GM12875 (cell line): ENCODE data around the gene OSBPL10.

Source experiments
- H3K4me3 ChIP-seq: one replicate; pipeline ENCODE4 v1.5.1; 2011; ENCODE audit warnings: low read depth, low read length, control low read depth
- TF ChIP-seq, protein P1 (sequence below): IDR thresholded peaks from 2 replicates; pipeline ENCODE4 v1.5.1; 2011; ENCODE audit warnings: low read depth, mild to moderate bottlenecking, control low read depth, inconsistent platforms, low read length, moderate library complexity, borderline replicate concordance; ENCODE audit not compliant: insufficient read depth

The OSBPL10 gene

DNA sequence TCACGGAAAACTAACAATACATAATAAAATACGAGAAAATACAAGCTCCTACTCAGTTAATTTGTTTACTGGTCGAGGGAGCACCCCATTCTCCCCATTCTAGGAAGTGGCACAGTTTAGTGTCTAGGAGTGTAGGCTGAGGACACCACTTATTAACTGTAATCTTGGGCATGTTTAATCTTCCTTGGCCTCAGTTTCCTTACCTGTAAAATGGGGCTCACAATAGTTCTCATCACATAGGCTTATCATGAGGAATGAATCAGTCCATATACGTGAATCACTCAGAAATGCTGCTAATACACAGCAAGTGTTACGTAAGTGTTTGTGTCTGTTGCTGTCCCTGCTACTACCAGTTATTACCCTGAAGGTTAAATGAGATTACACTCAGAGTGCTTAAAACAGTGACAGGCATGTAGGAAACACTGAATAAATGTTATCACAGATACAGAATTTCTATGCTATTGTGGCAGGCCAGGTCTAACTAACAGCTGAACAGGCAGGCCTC is 210.2 kb downstream of the OSBPL10 start:
- no peak overlapping the region for H3K4me3 ChIP-seq
- TF ChIP-seq, protein P1, sequence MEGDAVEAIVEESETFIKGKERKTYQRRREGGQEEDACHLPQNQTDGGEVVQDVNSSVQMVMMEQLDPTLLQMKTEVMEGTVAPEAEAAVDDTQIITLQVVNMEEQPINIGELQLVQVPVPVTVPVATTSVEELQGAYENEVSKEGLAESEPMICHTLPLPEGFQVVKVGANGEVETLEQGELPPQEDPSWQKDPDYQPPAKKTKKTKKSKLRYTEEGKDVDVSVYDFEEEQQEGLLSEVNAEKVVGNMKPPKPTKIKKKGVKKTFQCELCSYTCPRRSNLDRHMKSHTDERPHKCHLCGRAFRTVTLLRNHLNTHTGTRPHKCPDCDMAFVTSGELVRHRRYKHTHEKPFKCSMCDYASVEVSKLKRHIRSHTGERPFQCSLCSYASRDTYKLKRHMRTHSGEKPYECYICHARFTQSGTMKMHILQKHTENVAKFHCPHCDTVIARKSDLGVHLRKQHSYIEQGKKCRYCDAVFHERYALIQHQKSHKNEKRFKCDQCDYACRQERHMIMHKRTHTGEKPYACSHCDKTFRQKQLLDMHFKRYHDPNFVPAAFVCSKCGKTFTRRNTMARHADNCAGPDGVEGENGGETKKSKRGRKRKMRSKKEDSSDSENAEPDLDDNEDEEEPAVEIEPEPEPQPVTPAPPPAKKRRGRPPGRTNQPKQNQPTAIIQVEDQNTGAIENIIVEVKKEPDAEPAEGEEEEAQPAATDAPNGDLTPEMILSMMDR = no peak

DNA sequence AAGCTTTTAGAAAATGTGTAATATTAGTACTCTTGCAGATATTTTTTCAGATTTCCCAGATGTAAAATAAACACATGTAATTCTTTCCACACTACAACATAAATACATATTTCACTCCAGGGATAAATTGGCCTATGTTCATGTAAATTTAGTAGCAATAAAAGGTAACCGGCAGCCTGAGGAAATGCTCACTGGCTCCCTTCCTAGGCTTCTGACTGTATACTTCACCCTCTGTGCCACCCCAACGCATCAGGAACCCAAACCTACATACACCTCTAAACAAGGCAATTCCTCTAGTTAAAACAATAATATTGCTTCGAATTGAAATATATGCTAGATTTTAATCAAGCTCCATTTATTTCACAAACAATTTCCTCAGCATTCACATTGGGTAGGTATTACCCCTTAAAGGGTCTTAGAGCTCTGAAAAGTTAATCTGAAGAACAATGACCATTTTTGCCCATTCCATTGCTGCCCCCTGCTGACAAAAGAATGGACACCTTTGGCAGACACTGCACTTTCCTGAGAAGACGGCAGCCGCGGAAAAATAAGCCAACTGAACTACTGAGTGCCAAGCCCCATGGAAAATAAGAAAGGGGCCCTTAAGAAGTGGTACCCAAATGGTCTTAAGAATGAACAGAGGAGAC is 212.5 kb downstream of the OSBPL10 start:
- TF ChIP-seq, protein P1 = peak; percentile 24; the same call in 1 of the 2 replicates
- H3K4me3 ChIP-seq = no peak overlapping the region

DNA sequence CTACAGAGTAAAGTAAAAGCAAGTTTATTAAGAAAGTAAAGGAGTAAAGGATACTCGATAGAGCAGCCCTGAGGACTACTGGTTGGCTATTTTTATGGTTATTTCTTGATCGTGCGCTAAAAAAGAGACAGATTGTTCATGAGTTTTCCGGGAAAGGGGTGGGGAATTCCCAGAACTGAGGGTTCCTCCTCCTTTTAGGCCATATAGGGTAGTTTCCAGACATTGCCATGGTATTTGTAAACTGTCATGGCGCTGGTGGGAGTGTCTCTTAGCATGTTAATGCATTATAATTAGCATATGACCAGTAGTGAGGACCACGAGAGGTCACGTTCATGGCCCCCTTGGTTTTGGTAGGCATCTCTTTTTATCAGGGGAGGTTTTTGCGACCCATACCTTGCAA is 213.1 kb downstream of the OSBPL10 start:
- TF ChIP-seq, protein P1 = no peak
- no peak overlapping the region for H3K4me3 ChIP-seq

DNA sequence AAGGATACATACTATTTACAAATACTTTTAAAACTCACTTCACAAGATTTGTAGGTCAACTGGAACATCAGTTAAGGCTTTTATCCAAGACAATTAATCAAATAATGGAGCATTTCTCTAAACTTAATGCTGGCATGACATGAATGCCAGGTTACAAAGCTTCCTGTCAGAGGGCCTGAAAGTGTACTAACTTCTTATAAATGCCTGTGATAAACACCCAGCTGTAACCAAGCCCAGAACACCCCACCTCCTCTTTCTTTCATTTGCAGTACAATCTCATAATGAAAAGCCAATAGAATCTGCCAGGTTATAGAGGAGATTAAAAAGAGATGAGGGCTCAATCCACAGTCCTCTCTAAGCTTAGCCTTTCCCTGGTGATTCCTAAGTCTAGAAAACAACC is 214.4 kb downstream of the OSBPL10 start:
- no peak overlapping the region for H3K4me3 ChIP-seq
- TF ChIP-seq, protein P1 = no peak

DNA sequence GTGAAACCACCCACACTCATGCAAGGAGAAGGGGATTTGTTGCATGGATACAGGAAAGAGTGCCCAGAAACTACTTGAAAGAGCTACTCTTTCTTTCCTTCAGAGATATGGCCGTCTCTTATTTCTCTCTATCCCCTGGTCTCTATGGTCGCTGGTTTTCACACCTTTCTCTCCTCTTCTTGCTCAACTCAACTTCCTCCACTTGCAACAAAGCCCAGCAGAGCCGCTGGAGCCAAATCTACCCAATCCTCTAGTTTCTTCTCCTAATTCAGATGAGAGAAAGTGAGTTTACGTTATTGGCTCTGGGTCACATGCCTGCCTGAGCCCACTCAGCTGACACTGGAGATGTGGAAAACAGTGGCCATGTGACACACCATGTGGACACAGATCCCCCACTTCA is 215.2 kb downstream of the OSBPL10 start:
- TF ChIP-seq, protein P1 = no peak
- no peak overlapping the region for H3K4me3 ChIP-seq

DNA sequence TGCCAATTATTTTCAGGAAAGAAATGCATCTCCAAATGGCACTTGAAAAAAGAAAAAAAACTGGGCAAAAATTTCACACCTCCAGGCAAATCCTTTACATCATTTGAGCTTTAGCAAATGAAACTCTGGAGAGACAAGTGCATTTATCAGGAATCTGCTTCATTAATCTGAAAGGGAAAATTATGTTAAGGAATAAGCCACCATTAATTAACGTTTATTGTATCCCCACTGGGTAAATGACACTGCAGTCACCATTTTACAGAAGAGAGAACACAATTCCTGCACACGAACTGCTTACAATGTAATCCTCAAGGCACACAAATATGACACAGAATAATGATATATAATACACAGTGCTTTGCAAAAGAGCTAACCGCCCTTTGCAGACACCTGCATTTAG is 217.3 kb downstream of the OSBPL10 start:
- TF ChIP-seq, protein P1 = no peak
- H3K4me3 ChIP-seq = no peak overlapping the region

DNA sequence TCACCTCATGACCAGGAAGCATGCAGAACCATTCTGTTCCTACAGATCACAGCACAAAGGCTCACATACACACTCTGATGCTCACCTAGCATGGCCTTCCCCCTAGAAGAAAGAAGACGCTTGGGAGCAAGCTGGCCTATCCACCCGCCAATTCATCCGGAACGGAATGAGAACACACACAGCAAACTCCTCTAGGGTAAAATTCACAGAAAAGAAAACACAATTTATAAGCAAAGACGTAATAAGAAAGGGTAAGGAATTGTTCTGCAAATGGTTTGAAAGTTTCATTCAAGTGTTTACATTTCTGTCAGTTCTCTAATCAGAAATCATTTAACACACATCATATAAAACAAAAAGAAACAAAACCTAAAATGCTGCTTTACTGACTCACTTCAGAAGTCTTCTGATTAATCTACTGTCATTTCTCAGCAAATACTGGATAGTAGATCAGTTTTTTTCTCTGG is 218.1 kb downstream of the OSBPL10 start:
- TF ChIP-seq, protein P1 = no peak
- H3K4me3 ChIP-seq = no peak overlapping the region
